ENCODE data around the gene ENPP3. TPM values are rescaled to one million over a fixed set of nuclear protein-coding genes. Genes with fewer than 3 reads are reported as not detected.

Gene ENPP3
- total and polyA plus RNA-seq, 2 experiments from 2014 or later: not detected

DNA sequence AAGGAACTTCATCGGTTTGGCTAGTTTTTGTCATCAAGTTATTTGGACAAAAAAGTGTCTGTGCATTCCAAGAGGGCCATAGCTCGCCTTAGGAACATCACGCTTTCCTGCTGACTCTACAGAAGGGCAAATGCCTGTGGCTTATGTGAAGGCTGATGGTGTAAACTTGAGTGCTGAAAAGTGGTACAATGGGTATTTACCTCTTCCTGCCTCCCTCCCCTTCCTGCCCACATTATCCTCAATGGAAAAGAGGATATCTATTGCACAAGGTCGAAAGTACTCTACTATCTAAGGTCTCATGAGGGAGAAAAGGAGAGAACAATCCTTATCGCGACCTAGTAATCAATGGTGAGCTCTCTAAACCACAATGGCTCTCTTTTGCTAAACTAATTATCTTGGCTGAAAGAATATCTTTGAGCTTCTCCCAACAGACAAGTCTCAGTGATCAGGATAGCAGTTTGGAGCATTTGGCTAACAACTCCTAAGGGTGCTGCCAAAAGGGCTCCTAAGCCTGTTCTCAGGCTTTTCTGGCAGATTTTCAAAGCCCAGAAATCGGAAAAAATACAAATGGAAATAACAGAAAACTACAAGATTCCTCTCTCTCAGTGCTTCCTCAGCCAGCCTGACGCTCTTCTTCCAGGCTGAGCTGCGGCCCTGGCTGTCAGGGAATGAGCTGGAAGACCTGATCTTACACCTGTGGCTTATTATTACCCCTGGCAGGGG, 128.1 kb downstream of the ENPP3 start:
- no peaks in the 10 kb centered on the region for H3K9me3 Mint-ChIP-seq
- H3K4me1 Mint-ChIP-seq: peaks cover 4% of the 10 kb centered on the region; the same call in 2 of the 3 replicates
- H2AFZ ChIP-seq: peak overlapping the region; percentile 85
- H3K4me3 Mint-ChIP-seq: no peak overlapping the region
- no peak overlapping the region for H3K4me3 ChIP-seq
- no peaks in the 10 kb centered on the region for H3K36me3 ChIP-seq (ENCODE audit: insufficient read depth)
- peaks cover 2% of the 10 kb centered on the region for H3K27me3 Mint-ChIP-seq (ENCODE audit: insufficient read depth, low read depth, poor library complexity)
- H3K4me2 ChIP-seq: no peak overlapping the region
- DNase-seq (ENCODE audit: low spot score) (no peak), ATAC-seq (no peak)
- H3K9me2 ChIP-seq (ENCODE audit: insufficient read depth): no peaks in the 10 kb centered on the region
- H3K79me2 ChIP-seq (replicated peaks; ENCODE audit: insufficient read depth): no peaks in the 10 kb centered on the region
- H3K4me1 ChIP-seq (ENCODE audit: insufficient read depth): no peaks in the 10 kb centered on the region
- H3F3A ChIP-seq (replicated peaks; ENCODE audit: low read depth): no peaks in the 10 kb centered on the region
- H3K27ac ChIP-seq (ENCODE audit: low read depth): no peak overlapping the region
- TF ChIP-seq NANOG (IDR thresholded peaks at IDR 0.05; ENCODE audit: borderline replicate concordance) (no peak), STAT1 (IDR thresholded peaks at IDR 0.05; ENCODE audit: unreplicated experiment) (no peak), JUNB (IDR thresholded peaks at IDR 0.05; ENCODE audit: unreplicated experiment) (no peak), ZNF114 (CRISPR knock-in tag; IDR thresholded peaks at IDR 0.05) (no peak), ETS1 (IDR thresholded peaks at IDR 0.05) (no peak), ZNF331 (CRISPR knock-in tag; IDR thresholded peaks at IDR 0.05; ENCODE audit: low read depth) (no peak), EZH2phosphoT487 (IDR thresholded peaks at IDR 0.05; ENCODE audit: unreplicated experiment) (no peak), POLR2AphosphoS5 (IDR thresholded peaks at IDR 0.05; ENCODE audit: low read depth) (no peak), EZH2 (IDR thresholded peaks at IDR 0.05; ENCODE audit: low read depth, unreplicated experiment) (no peak), ZNF462 (CRISPR knock-in tag; IDR thresholded peaks at IDR 0.05) (no peak)
- TF ChIP-seq, protein P1, sequence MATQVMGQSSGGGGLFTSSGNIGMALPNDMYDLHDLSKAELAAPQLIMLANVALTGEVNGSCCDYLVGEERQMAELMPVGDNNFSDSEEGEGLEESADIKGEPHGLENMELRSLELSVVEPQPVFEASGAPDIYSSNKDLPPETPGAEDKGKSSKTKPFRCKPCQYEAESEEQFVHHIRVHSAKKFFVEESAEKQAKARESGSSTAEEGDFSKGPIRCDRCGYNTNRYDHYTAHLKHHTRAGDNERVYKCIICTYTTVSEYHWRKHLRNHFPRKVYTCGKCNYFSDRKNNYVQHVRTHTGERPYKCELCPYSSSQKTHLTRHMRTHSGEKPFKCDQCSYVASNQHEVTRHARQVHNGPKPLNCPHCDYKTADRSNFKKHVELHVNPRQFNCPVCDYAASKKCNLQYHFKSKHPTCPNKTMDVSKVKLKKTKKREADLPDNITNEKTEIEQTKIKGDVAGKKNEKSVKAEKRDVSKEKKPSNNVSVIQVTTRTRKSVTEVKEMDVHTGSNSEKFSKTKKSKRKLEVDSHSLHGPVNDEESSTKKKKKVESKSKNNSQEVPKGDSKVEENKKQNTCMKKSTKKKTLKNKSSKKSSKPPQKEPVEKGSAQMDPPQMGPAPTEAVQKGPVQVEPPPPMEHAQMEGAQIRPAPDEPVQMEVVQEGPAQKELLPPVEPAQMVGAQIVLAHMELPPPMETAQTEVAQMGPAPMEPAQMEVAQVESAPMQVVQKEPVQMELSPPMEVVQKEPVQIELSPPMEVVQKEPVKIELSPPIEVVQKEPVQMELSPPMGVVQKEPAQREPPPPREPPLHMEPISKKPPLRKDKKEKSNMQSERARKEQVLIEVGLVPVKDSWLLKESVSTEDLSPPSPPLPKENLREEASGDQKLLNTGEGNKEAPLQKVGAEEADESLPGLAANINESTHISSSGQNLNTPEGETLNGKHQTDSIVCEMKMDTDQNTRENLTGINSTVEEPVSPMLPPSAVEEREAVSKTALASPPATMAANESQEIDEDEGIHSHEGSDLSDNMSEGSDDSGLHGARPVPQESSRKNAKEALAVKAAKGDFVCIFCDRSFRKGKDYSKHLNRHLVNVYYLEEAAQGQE (IDR thresholded peaks at IDR 0.05; ENCODE audit: unreplicated experiment): no peak
- H4K20me1 ChIP-seq (replicated peaks; ENCODE audit: insufficient read depth): no peaks in the 10 kb centered on the region
- H3K27me3 ChIP-seq (ENCODE audit: insufficient read depth): no peaks in the 10 kb centered on the region
- H3K27ac Mint-ChIP-seq: no peak overlapping the region; the same call in 1 of the 2 replicates
- no peaks in the 10 kb centered on the region for H3K36me3 Mint-ChIP-seq (ENCODE audit: low read depth)
